ENCODE measurements around the gene HS1BP3. TPM values are rescaled to one million over a fixed set of nuclear protein-coding genes. Genes with fewer than 3 reads are reported as not detected.

The HS1BP3 gene
- total RNA-seq, 1 donor from 2014 or later: 16.5 TPM

DNA sequence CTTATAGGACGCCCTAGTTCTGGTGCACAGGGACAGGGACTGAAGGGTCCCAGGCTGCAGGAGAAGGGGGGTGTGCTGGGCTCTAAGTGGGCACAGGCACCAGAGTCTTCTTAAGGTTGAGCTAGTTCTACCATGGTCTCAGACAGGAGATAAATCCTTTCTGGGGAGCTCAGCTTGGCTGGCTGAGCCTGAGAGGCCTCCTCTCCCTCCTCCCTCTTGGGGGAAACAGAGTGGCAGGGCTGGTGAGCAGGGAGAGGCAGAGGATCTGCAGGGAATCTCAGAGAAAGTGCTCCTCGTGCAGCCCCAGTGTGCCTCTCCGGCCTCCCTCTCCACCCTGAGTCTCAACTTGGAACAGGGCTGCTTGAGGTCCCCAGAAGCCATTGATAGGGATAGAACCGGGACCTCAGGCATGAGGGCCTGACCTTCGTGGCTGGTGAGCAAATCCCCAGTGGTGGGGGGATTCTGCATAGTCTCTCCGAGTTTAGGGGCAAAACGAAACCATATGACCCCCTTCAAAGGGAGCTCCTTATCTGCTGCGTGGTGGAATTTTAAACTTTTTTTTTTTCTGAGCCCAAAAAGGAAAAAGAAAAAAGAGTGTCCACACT, 18.1 kb upstream of the HS1BP3 start:
- TF ChIP-seq, protein P1, sequence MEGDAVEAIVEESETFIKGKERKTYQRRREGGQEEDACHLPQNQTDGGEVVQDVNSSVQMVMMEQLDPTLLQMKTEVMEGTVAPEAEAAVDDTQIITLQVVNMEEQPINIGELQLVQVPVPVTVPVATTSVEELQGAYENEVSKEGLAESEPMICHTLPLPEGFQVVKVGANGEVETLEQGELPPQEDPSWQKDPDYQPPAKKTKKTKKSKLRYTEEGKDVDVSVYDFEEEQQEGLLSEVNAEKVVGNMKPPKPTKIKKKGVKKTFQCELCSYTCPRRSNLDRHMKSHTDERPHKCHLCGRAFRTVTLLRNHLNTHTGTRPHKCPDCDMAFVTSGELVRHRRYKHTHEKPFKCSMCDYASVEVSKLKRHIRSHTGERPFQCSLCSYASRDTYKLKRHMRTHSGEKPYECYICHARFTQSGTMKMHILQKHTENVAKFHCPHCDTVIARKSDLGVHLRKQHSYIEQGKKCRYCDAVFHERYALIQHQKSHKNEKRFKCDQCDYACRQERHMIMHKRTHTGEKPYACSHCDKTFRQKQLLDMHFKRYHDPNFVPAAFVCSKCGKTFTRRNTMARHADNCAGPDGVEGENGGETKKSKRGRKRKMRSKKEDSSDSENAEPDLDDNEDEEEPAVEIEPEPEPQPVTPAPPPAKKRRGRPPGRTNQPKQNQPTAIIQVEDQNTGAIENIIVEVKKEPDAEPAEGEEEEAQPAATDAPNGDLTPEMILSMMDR (IDR thresholded peaks at IDR 0.05; ENCODE audit: unreplicated experiment): no peak
- H3K27ac Mint-ChIP-seq: no peak overlapping the region
- no peaks in the 10 kb centered on the region for H3K9me3 Mint-ChIP-seq
- no peaks in the 10 kb centered on the region for H3K36me3 Mint-ChIP-seq
- no peak for DNase-seq (ENCODE audit: low spot score in 2 of 2, unreplicated experiment in 2 of 2)
- H3K4me3 Mint-ChIP-seq: peak overlapping the region; percentile 43
- H3K27me3 Mint-ChIP-seq (ENCODE audit: low read depth): peaks cover 94% of the 10 kb centered on the region
- H3K4me1 Mint-ChIP-seq: peaks cover 19% of the 10 kb centered on the region

DNA sequence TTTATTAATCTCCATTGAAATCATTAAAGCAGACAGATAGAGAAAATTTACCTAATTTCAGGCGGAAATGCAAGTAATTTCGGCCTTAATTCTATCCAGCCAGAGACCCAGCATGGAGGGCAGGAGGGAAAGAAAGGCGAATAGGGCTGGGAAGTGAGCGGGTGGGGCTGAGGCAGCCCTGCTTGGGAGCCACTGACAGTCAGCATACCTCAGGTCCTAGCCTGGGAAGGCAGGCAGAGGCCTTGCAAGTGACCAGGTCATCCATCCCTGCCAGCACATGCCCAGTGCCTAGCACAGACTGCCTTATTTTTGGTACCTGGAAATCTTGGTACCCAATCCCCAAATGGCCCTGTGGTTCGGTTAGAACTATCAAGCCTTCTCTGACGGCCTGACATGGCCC, 17.6 kb upstream of the HS1BP3 start:
- Mint-ChIP-seq H3K9me3 (no peaks in the 10 kb centered on the region), H3K4me3 (peak overlapping the region; percentile 52), H3K27ac (no peak overlapping the region), H3K27me3 (ENCODE audit: low read depth) (peaks cover 94% of the 10 kb centered on the region), H3K36me3 (no peaks in the 10 kb centered on the region), H3K4me1 (peaks cover 19% of the 10 kb centered on the region)
- TF ChIP-seq, protein P1 (IDR thresholded peaks at IDR 0.05; ENCODE audit: unreplicated experiment): no peak
- DNase-seq (ENCODE audit: low spot score in 2 of 2, unreplicated experiment in 2 of 2): no peak

DNA sequence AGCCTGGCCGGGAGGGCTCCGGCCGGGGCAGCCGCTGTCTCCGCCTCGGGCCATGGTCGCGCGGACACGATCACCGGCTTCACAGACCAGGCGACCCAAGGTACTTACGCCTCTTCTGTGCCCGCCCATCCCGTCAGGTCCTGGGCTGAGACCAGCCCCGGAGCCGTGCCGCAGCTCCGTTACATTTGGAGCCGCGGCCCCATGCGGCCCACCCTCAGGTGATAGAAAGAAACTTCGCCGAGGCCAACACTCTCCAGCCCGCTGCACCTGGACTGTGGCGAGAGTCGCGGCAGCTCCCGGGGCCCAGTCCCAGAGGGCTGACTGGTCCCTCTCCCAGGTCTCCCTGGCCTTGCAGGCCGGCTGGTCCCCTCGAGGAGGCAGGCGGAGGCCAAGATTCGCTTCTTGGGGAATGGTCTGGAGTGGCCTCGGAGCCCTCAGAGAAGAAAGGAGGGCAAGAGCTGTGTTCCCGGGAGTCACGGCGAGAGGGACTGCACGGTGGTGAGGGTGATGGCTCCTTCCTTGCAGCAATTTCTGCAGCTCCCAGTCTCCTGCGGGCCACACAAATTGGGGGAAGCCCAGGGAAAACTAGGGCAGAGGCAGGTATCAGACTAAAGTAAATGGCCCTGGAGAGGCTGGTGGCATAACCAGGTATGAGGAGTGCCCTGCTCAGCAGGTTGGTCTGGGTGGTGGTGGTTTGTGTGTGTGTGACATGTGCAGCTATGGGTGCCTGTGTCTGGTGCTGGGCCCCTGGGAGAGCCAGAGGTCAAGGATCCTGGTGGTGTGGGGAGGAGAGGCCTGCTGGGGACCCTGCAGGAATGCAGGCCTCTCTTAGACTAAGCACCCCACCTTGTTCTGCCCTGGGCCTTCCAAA, 16.9 kb upstream of the HS1BP3 start:
- Mint-ChIP-seq H3K9me3 (no peaks in the 10 kb centered on the region), H3K4me3 (peak overlapping the region; percentile 52), H3K27ac (no peak overlapping the region), H3K36me3 (no peaks in the 10 kb centered on the region), H3K4me1 (peaks cover 19% of the 10 kb centered on the region), H3K27me3 (ENCODE audit: low read depth) (peaks cover 94% of the 10 kb centered on the region)
- no peak for DNase-seq (ENCODE audit: low spot score in 2 of 2, unreplicated experiment in 2 of 2)
- TF ChIP-seq, protein P1 (IDR thresholded peaks at IDR 0.05; ENCODE audit: unreplicated experiment): no peak

DNA sequence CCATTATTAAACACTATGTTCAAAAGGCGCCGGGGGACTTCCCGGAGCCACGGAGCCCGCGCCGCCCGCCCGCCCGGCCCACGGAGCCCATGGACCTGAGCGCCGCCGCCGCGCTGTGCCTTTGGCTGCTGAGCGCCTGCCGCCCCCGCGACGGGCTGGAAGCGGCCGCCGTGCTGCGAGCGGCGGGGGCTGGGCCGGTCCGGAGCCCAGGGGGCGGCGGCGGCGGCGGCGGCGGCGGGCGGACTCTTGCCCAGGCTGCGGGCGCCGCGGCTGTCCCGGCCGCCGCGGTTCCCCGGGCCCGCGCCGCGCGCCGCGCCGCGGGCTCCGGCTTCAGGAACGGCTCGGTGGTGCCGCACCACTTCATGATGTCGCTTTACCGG, 16.2 kb upstream of the HS1BP3 start:
- H3K4me1 Mint-ChIP-seq: peaks cover 16% of the 10 kb centered on the region
- no peaks in the 10 kb centered on the region for H3K9me3 Mint-ChIP-seq
- no peaks in the 10 kb centered on the region for H3K36me3 Mint-ChIP-seq
- DNase-seq (ENCODE audit: low spot score in 2 of 2, unreplicated experiment in 2 of 2): no peak
- peak overlapping the region; percentile 52 for H3K4me3 Mint-ChIP-seq
- peaks cover 94% of the 10 kb centered on the region for H3K27me3 Mint-ChIP-seq (ENCODE audit: low read depth)
- H3K27ac Mint-ChIP-seq: no peak overlapping the region
- TF ChIP-seq, protein P1 (IDR thresholded peaks at IDR 0.05; ENCODE audit: unreplicated experiment): no peak

DNA sequence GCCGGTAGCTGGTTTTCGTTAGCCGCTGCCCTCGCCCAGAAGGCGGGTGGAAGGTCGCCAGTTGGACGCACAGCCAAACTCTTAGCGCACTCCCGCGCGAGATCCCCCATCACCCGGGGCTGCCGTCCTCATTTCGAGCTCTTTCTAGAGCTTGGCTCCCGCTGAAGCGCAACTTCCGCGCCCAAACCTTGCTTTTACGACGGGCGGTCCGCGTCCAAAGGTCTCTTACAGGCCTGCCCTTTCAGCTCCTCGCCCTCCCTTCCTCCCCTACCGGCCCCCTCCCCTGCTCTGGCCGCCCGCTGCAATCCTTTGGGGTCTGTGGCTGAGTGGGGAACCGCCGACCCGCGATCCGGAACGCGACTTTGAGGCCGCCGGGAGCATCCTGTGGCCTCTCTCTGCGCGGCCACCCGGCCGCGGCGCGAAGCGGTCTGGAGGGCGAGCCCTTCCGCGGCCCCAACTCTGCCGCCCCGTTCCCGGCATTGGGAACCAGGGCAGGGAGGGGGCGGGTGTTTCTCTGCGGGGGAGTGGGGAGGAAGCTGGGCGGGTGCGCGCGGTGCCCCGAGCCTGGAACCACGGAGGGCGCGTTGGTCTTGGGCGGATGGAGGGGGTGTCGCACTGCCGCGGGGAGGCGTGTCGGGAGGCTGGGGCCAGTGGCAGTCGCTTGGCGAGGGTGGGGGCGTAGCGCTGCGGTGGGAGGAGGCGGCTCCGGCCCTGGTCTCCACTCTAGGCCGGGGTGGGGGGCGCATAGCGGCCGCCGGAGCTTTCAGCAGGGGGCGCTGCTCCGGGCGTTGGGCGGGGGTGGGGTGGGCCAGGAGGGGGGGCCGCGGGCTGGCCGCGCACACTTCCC, 15.6 kb upstream of the HS1BP3 start, which contains the start of gene GDF7:
Gene GDF7 (plus strand): TSS at position 841 of the 847 bp plus-strand sequence. CDS start 96 bp downstream, outside the sequence.
- peak within 1 kb of the TSS; percentile 60 for H3K4me3 Mint-ChIP-seq
- H3K9me3 Mint-ChIP-seq: no peaks in the 10 kb centered on the region
- peaks cover 94% of the 10 kb centered on the region for H3K27me3 Mint-ChIP-seq (ENCODE audit: low read depth)
- TF ChIP-seq, protein P1 (IDR thresholded peaks at IDR 0.05; ENCODE audit: unreplicated experiment): peak; percentile 38
- peaks cover 14% of the 10 kb centered on the region for H3K4me1 Mint-ChIP-seq
- H3K36me3 Mint-ChIP-seq: no peaks in the 10 kb centered on the region
- H3K27ac Mint-ChIP-seq: no peak within 1 kb of the TSS
- no peak for DNase-seq (ENCODE audit: low spot score in 2 of 2, unreplicated experiment in 2 of 2)

Data from mesothelial cell of epicardium (in vitro differentiated cells).